GM18508 (cell line): ENCODE measurements around the gene NCKAP5.

Experiments
- ATAC-seq: cut with Tn5 transposase; IDR thresholded peaks from one replicate; pipeline ENCODE4 v1.9.1; 2021; ENCODE audit warnings: moderate number of reproducible peaks; ENCODE audit not compliant: insufficient read depth, unreplicated experiment

Gene NCKAP5

GRCh38 chr2:132881546-132881945 is 686.7 kb downstream of the NCKAP5 start:
- no peak for ATAC-seq

- no peak for ATAC-seq
Measured at GRCh38 chr2:132877923-132878322, 690.3 kb downstream of the NCKAP5 start.

GRCh38 chr2:132876745-132877391 is 691.4 kb downstream of the NCKAP5 start:
- ATAC-seq, result no peak

GRCh38 chr2:132875193-132875592 is 693.1 kb downstream of the NCKAP5 start:
- no peak for ATAC-seq

- no peak for ATAC-seq
Measured at GRCh38 chr2:132873738-132874137, 694.5 kb downstream of the NCKAP5 start.

- ATAC-seq, result no peak
Measured at GRCh38 chr2:132871831-132872230, 696.4 kb downstream of the NCKAP5 start.

- no peak for ATAC-seq
Measured at GRCh38 chr2:132863961-132864360, 704.3 kb downstream of the NCKAP5 start.

GRCh38 chr2:132860220-132860619 is 708.0 kb downstream of the NCKAP5 start:
- no peak for ATAC-seq

- ATAC-seq, result no peak
Measured at GRCh38 chr2:132859590-132859989, 708.7 kb downstream of the NCKAP5 start.

- no peak for ATAC-seq
Measured at GRCh38 chr2:132857319-132857718, 710.9 kb downstream of the NCKAP5 start.

- ATAC-seq, result no peak
Measured at GRCh38 chr2:132850688-132851087, 717.6 kb downstream of the NCKAP5 start.

- no peak for ATAC-seq
Measured at GRCh38 chr2:132849118-132849517, 719.1 kb downstream of the NCKAP5 start.

- no peak for ATAC-seq
Measured at GRCh38 chr2:132845339-132845738, 722.9 kb downstream of the NCKAP5 start.

GRCh38 chr2:132844585-132844984 is 723.7 kb downstream of the NCKAP5 start:
- no peak for ATAC-seq

- no peak for ATAC-seq
Measured at GRCh38 chr2:132837769-132838168, 730.5 kb downstream of the NCKAP5 start.

- ATAC-seq, result no peak
Measured at GRCh38 chr2:132830321-132830827, 737.9 kb downstream of the NCKAP5 start.

GRCh38 chr2:132825601-132826000 is 742.7 kb downstream of the NCKAP5 start:
- no peak for ATAC-seq

GRCh38 chr2:132824716-132825115 is 743.5 kb downstream of the NCKAP5 start:
- ATAC-seq, result no peak

- no peak for ATAC-seq
Measured at GRCh38 chr2:132816234-132816633, 752.0 kb downstream of the NCKAP5 start.

GRCh38 chr2:132815516-132815915 is 752.7 kb downstream of the NCKAP5 start:
- no peak for ATAC-seq

- ATAC-seq, result no peak
Measured at GRCh38 chr2:132814651-132815050, 753.6 kb downstream of the NCKAP5 start.

GRCh38 chr2:132813422-132813821 is 754.8 kb downstream of the NCKAP5 start:
- ATAC-seq, result no peak
